Measurements from ENCODE around the gene ADAMTS2. TPM values are rescaled to one million over a fixed set of nuclear protein-coding genes. Genes with fewer than 3 reads are reported as not detected.

The ADAMTS2 gene
- total and polyA plus RNA-seq, 2 experiments from 2014 or later: 62.0 to 132 TPM

GRCh38 chr5:179369530-179369884, 24.2 kb upstream of the ADAMTS2 start:
- no peaks in the 10 kb centered on the region for H3K9me3 ChIP-seq (ENCODE audit: low read depth)
- 64 to 66% methylated on average over 6 of the region's 6 CpGs for WGBS, 2 experiments (ENCODE audit: low coverage in 1 of 2, low lambda C conversion rate in 2 of 2, missing lambda C conversion rate in 2 of 2)
- TF ChIP-seq EZH2phosphoT487 (IDR thresholded peaks at IDR 0.05; ENCODE audit: insufficient read depth, low read depth): no peak
- no peak for TF ChIP-seq EZH2 (IDR thresholded peaks at IDR 0.05; ENCODE audit: insufficient read depth, poor library complexity, severe bottlenecking)

DNA sequence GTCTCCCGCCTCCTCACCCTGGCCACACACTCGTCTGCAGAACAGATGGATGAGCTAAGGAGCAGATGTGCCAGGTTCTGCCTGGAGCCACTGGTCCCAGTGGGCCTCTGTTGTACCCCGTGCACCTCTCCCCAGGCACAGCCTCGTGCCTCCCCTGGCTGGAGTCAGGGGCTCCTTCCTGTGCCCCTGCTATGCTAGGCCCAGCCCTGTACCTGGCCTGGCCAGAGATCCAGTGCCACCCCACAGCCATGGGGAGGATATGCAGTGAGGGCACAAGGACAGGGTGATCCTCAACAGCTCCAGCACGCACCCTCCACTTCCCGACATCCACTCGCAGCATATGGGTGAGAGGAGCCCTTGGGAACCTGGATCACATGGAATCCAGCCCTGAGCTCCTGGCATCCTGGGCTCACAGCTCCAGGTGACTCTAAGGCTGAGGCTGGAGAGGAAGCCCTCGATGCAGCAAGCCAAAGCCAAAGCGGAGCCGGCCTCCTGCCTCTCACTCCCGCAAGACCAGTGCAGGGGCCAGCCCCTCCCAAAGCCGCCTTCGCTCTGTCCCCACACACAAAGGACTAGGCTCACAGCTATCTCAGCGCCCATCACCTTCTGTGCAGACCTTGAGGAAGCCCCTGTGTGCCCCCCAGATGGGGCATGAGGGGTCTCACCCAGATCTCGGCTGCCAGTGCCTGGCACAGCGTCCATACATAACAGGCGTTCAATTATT, 23.7 kb upstream of the ADAMTS2 start:
- H4K20me1 ChIP-seq (ENCODE audit: insufficient read depth): no peaks in the 10 kb centered on the region
- H3K9me3 ChIP-seq (ENCODE audit: low read depth): no peaks in the 10 kb centered on the region
- WGBS, 2 experiments (ENCODE audit: low coverage in 1 of 2, low lambda C conversion rate in 2 of 2, missing lambda C conversion rate in 2 of 2): 74 to 80% methylated on average over 16 to 17 of the region's 17 CpGs
- no peak overlapping the region for H3K27ac ChIP-seq
- H3K9ac ChIP-seq: no peak overlapping the region
- no peak overlapping the region for H3K4me2 ChIP-seq (ENCODE audit: unreplicated experiment)
- H3K4me3 ChIP-seq: no peak overlapping the region
- H2AFZ ChIP-seq: no peak overlapping the region
- in situ Hi-C loops (cut with MboI): no loop called here
- no peaks in the 10 kb centered on the region for H3F3A ChIP-seq (ENCODE audit: insufficient read depth)
- H3K79me2 ChIP-seq (ENCODE audit: insufficient read depth): no peaks in the 10 kb centered on the region
- no peaks in the 10 kb centered on the region for H3K4me1 ChIP-seq (ENCODE audit: insufficient read depth)
- H3K9me2 ChIP-seq (ENCODE audit: insufficient read depth): no peaks in the 10 kb centered on the region
- TF ChIP-seq EZH2 (IDR thresholded peaks at IDR 0.05; ENCODE audit: insufficient read depth, poor library complexity, severe bottlenecking) (no peak), EZH2phosphoT487 (IDR thresholded peaks at IDR 0.05; ENCODE audit: insufficient read depth, low read depth) (no peak)
- no peak for DNase-seq
- H3K36me3 ChIP-seq (ENCODE audit: low read depth): no peaks in the 10 kb centered on the region
- no peaks in the 10 kb centered on the region for H3K27me3 ChIP-seq (replicated peaks; ENCODE audit: insufficient read depth)

More at GRCh38 chr5:179369530-179369884, 24.2 kb upstream of the ADAMTS2 start:
- H3K9ac ChIP-seq: no peak overlapping the region
- no peaks in the 10 kb centered on the region for H3K4me1 ChIP-seq (ENCODE audit: insufficient read depth)
- H3K4me2 ChIP-seq (ENCODE audit: unreplicated experiment): no peak overlapping the region
- no peak overlapping the region for H2AFZ ChIP-seq
- H3F3A ChIP-seq (ENCODE audit: insufficient read depth): no peaks in the 10 kb centered on the region
- H3K9me2 ChIP-seq (ENCODE audit: insufficient read depth): no peaks in the 10 kb centered on the region
- H3K4me3 ChIP-seq: no peak overlapping the region
- H3K36me3 ChIP-seq (ENCODE audit: low read depth): no peaks in the 10 kb centered on the region
- H4K20me1 ChIP-seq (ENCODE audit: insufficient read depth): no peaks in the 10 kb centered on the region
- H3K27ac ChIP-seq: no peak overlapping the region
- in situ Hi-C loops (cut with MboI): no loop called here
- no peak for DNase-seq
- no peaks in the 10 kb centered on the region for H3K79me2 ChIP-seq (ENCODE audit: insufficient read depth)
- no peaks in the 10 kb centered on the region for H3K27me3 ChIP-seq (replicated peaks; ENCODE audit: insufficient read depth)

DNA sequence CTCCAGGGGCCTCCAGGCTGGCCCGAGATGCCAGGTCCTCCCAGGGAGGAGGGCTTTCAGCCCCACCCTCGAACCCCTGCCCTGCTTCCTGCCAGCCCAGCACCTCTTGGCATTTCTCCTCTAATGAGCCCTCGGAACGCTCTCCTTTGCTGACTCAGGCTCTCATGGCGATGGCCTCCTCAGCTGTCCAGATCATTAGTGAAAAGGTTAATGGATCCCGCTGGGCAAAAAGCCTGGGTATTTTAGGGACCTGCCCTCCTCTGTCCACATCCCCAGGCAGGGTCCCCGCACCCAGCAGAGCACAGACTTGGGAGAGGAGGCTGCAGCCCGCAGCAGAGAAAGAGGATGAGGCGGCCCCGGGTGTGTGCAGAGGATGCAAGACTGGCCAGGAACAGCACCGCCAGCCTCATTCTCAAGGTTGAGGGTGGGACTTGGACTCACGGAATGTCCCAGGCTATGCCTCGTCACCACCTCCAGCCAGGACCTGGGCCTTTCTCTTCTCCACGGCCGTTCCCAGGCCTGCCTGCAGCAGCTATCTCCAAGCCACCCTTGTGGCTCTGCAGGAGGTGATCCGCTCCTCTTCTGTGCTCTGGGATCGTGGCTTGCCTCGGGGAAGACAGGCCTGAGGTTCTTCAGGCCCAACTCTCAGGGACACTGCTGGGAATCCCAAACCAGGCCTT, 23.0 kb upstream of the ADAMTS2 start:
- H3K79me2 ChIP-seq (ENCODE audit: insufficient read depth): no peaks in the 10 kb centered on the region
- TF ChIP-seq EZH2phosphoT487 (IDR thresholded peaks at IDR 0.05; ENCODE audit: insufficient read depth, low read depth) (no peak), EZH2 (IDR thresholded peaks at IDR 0.05; ENCODE audit: insufficient read depth, poor library complexity, severe bottlenecking) (no peak)
- 67 to 70% methylated on average over 16 to 18 of the region's 18 CpGs for WGBS, 2 experiments (ENCODE audit: low coverage in 1 of 2, low lambda C conversion rate in 2 of 2, missing lambda C conversion rate in 2 of 2)
- DNase-seq: no peak
- H3F3A ChIP-seq (ENCODE audit: insufficient read depth): no peaks in the 10 kb centered on the region
- H3K9me3 ChIP-seq (ENCODE audit: low read depth): no peaks in the 10 kb centered on the region
- no peak overlapping the region for H3K9ac ChIP-seq
- no peaks in the 10 kb centered on the region for H3K9me2 ChIP-seq (ENCODE audit: insufficient read depth)
- no peak overlapping the region for H3K4me3 ChIP-seq
- H2AFZ ChIP-seq: no peak overlapping the region
- H3K27ac ChIP-seq: no peak overlapping the region
- no peaks in the 10 kb centered on the region for H4K20me1 ChIP-seq (ENCODE audit: insufficient read depth)
- H3K4me2 ChIP-seq (ENCODE audit: unreplicated experiment): no peak overlapping the region
- in situ Hi-C loops (cut with MboI): no loop called here
- no peaks in the 10 kb centered on the region for H3K4me1 ChIP-seq (ENCODE audit: insufficient read depth)
- H3K27me3 ChIP-seq (replicated peaks; ENCODE audit: insufficient read depth): no peaks in the 10 kb centered on the region
- no peaks in the 10 kb centered on the region for H3K36me3 ChIP-seq (ENCODE audit: low read depth)

DNA sequence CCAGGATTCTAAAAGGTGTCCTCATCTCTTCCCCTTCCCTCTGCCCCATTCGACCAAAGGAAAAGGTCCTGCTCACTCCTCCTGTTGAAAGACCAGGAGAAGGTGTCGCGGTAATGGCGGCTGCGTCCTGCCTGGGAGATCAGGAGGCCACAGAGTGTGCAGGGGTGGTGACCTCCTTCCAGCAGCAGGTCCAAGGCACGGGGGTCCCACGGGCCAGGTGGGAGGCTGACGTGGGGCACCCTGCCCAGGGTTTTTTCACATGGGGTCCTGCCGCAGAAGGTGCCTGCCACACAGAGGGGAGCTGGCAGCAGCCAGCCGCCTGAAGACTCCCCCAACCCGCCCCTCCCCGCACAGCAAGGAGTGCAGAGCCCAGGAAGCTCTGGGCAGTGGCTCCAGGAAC, 22.2 kb upstream of the ADAMTS2 start:
- H4K20me1 ChIP-seq (ENCODE audit: insufficient read depth): no peaks in the 10 kb centered on the region
- no peaks in the 10 kb centered on the region for H3K36me3 ChIP-seq (ENCODE audit: low read depth)
- no peak overlapping the region for H3K4me2 ChIP-seq (ENCODE audit: unreplicated experiment)
- no peaks in the 10 kb centered on the region for H3K4me1 ChIP-seq (ENCODE audit: insufficient read depth)
- no peak overlapping the region for H3K9ac ChIP-seq
- H3F3A ChIP-seq (ENCODE audit: insufficient read depth): no peaks in the 10 kb centered on the region
- no peaks in the 10 kb centered on the region for H3K9me2 ChIP-seq (ENCODE audit: insufficient read depth)
- WGBS, 2 experiments (ENCODE audit: low coverage in 1 of 2, low lambda C conversion rate in 2 of 2, missing lambda C conversion rate in 2 of 2): 73 to 74% methylated on average over 8 to 12 of the region's 12 CpGs
- no peaks in the 10 kb centered on the region for H3K27me3 ChIP-seq (replicated peaks; ENCODE audit: insufficient read depth)
- H3K9me3 ChIP-seq (ENCODE audit: low read depth): no peaks in the 10 kb centered on the region
- no peak overlapping the region for H2AFZ ChIP-seq
- TF ChIP-seq EZH2 (IDR thresholded peaks at IDR 0.05; ENCODE audit: insufficient read depth, poor library complexity, severe bottlenecking): no peak
- no peak for TF ChIP-seq EZH2phosphoT487 (IDR thresholded peaks at IDR 0.05; ENCODE audit: insufficient read depth, low read depth)
- no peaks in the 10 kb centered on the region for H3K79me2 ChIP-seq (ENCODE audit: insufficient read depth)
- no peak overlapping the region for H3K27ac ChIP-seq
- DNase-seq: no peak
- in situ Hi-C loops (cut with MboI): no loop called here
- H3K4me3 ChIP-seq: no peak overlapping the region
